HL-60 (cell line): ENCODE measurements around the gene GNAT1.
"Not testable (repeated sequence)": the region's sequence is repeated elsewhere in the genome, so short reads cannot be mapped to it uniquely, and the experiment has no call there.

ENCODE experiments used
- DNase-seq, 2 experiments: peaks; one replicate each; pipeline ENCODE4 v3.0.0-alpha.2; 2010 to 2020; ENCODE audit warnings: low read depth in 1 of 2, low spot score in 1 of 2
- H3K27ac ChIP-seq: fragments of 250-450 bp; sonication (Bioruptor Pico); replicated peaks from 2 replicates; pipeline ENCODE4 v1.5.1; 2020; ENCODE audit warnings: mild to moderate bottlenecking, moderate library complexity
- H3K27me3 ChIP-seq: fragments of 250-450 bp; sonication (Bioruptor Pico); 2 replicates; pipeline ENCODE4 v1.5.1; 2021; ENCODE audit warnings: mild to moderate bottlenecking, moderate library complexity; ENCODE audit not compliant: insufficient read depth, poor library complexity, severe bottlenecking
- H3K4me3 ChIP-seq: replicated peaks from 2 replicates; pipeline ENCODE4 v1.5.1; 2011; ENCODE audit warnings: mild to moderate bottlenecking, control low read depth, low read length; ENCODE audit not compliant: insufficient read depth
- CTCF ChIP-seq: IDR thresholded peaks from one replicate; pipeline ENCODE4 v1.5.1; 2011; ENCODE audit warnings: low read length, control low read depth, inconsistent platforms; ENCODE audit not compliant: insufficient read depth
- GABPA ChIP-seq: IDR thresholded peaks from 2 replicates; pipeline ENCODE4 v1.6.1; 2012; ENCODE audit warnings: low read depth
- POLR2AphosphoS5 ChIP-seq: IDR thresholded peaks from 2 replicates; pipeline ENCODE4 v1.6.1; 2012; ENCODE audit warnings: low read depth
- REST ChIP-seq: IDR thresholded peaks from 2 replicates; pipeline ENCODE4 v1.6.1; 2012; ENCODE audit warnings: low read depth; ENCODE audit not compliant: insufficient replicate concordance
- SPI1 ChIP-seq: IDR thresholded peaks from 2 replicates; pipeline ENCODE4 v1.6.1; 2012; ENCODE audit warnings: low read depth, mild to moderate bottlenecking, borderline replicate concordance

Gene GNAT1

GRCh38 chr3:50226888-50227389 lies 35.5 kb downstream of the GNAT1 start:
- Histone ChIP-seq H3K4me3 (peak overlapping the region; percentile 43), H3K27me3 (no peaks in the 10 kb centered on the region), H3K27ac (no peak overlapping the region)
- DNase-seq, result peak in 1 of 2 experiments; percentile 35
- TF ChIP-seq REST (no peak), SPI1 (peak; percentile 6; the same call in 1 of the 2 replicates)

GRCh38 chr3:50227390-50228183 lies 36.2 kb downstream of the GNAT1 start:
- DNase-seq, result peak; percentile 90 to 95
- H3K27ac ChIP-seq, result peak overlapping the region; percentile 78
- no peak for TF ChIP-seq REST
- TF ChIP-seq SPI1, result no peak
- peak; percentile 39 for TF ChIP-seq CTCF
- TF ChIP-seq GABPA, result peak; percentile 95
- peak; percentile 60; the same call in 1 of the 2 replicates for TF ChIP-seq POLR2AphosphoS5

GRCh38 chr3:50228184-50228763 lies 36.9 kb downstream of the GNAT1 start:
- H3K27ac ChIP-seq, result peak overlapping the region; percentile 78
- not testable (repeated sequence) for DNase-seq, H3K27me3 ChIP-seq

More at GRCh38 chr3:50227390-50228183, 36.2 kb downstream of the GNAT1 start:
- no peaks in the 10 kb centered on the region for H3K27me3 ChIP-seq
- peak overlapping the region; percentile 47 for H3K4me3 ChIP-seq

GRCh38 chr3:50229490-50229889 lies 38.1 kb downstream of the GNAT1 start:
- TF ChIP-seq CTCF (no peak), GABPA (no peak), SPI1 (no peak), POLR2AphosphoS5 (no peak), REST (no peak)
- Histone ChIP-seq H3K27ac (peak overlapping the region; percentile 78), H3K27me3 (no peaks in the 10 kb centered on the region), H3K4me3 (no peak overlapping the region)
- no peak for DNase-seq

More at GRCh38 chr3:50228184-50228763, 36.9 kb downstream of the GNAT1 start:
- H3K4me3 ChIP-seq, result peak overlapping the region; percentile 47
